IMR-90 (cell line): ENCODE data around the gene PRXL2B. TPM values are rescaled to one million over a fixed set of nuclear protein-coding genes. Genes with fewer than 3 reads are reported as not detected.

ENCODE experiments used
- ATAC-seq: fragments of 200-7000 bp; cut with Tn5 transposase; 2 replicates; pipeline ENCODE4 v1.9.1; 2020; ENCODE audit warnings: low read depth, mild to moderate bottlenecking, moderate library complexity
- BruUV-seq: library from RNA; stranded (reverse); fragments of 400-500 nt; replicated peaks from 2 replicates; lab custom pipeline; 2021; lab: Mats Ljungman, UMichigan
- CTCF ChIA-PET: fragments of 300-600 bp; formaldehyde crosslinking; extraction: SDS; loops from one replicate; lab custom pipeline; 2021; ENCODE audit warnings: antibody characterized with exemption; lab: Yijun Ruan, JAX
- POLR2A ChIA-PET: fragments of 300-600 bp; sonication (Branson Sonifier 250); formaldehyde crosslinking; loops from one replicate; lab custom pipeline; 2022; ENCODE audit warnings: antibody characterized with exemption; ENCODE audit not compliant: unreplicated experiment; lab: Charles Lee
- DNase-seq: peaks from one replicate; pipeline ENCODE4 v3.0.0; 2013
- H2AFZ ChIP-seq: replicated peaks from 2 replicates; pipeline ENCODE3; 2013; ENCODE audit warnings: low read length, mild to moderate bottlenecking; ENCODE audit not compliant: poor library complexity
- H2AK5ac ChIP-seq: 2 replicates; pipeline ENCODE4 v1.6.1; 2013; ENCODE audit warnings: low read depth, low read length, inconsistent platforms
- H2AK9ac ChIP-seq: replicated peaks from 2 replicates; pipeline ENCODE3; 2013; ENCODE audit warnings: mild to moderate bottlenecking, low read depth, low read length, moderate library complexity; ENCODE audit not compliant: poor library complexity
- H2BK120ac ChIP-seq: 2 replicates; pipeline ENCODE4 v1.6.1; 2013; ENCODE audit warnings: low read depth, low read length, inconsistent platforms
- H2BK15ac ChIP-seq: 3 replicates; pipeline ENCODE4 v1.6.1; 2013; ENCODE audit warnings: low read depth, low read length, inconsistent platforms
- H2BK20ac ChIP-seq: 2 replicates; pipeline ENCODE4 v1.6.1; 2013; ENCODE audit warnings: low read depth, mild to moderate bottlenecking, inconsistent platforms, low read length, moderate library complexity
- H2BK5ac ChIP-seq: 2 replicates; pipeline ENCODE4 v1.6.1; 2013; ENCODE audit warnings: mild to moderate bottlenecking, low read depth, low read length, inconsistent platforms; ENCODE audit not compliant: poor library complexity, severe bottlenecking
- H3K14ac ChIP-seq: replicated peaks from 2 replicates; pipeline ENCODE4 v1.6.1; 2013; ENCODE audit warnings: low read depth, low read length, inconsistent platforms
- H3K18ac ChIP-seq: 2 replicates; pipeline ENCODE4 v1.6.1; 2013; ENCODE audit warnings: low read depth, low read length, control low read depth
- H3K23ac ChIP-seq: 2 replicates; pipeline ENCODE4 v1.6.1; 2013; ENCODE audit warnings: low read depth, low read length, inconsistent platforms
- H3K27ac ChIP-seq: 2 replicates; pipeline ENCODE4 v1.5.1; 2013; ENCODE audit warnings: mild to moderate bottlenecking, control low read depth, low read length; ENCODE audit not compliant: insufficient read depth
- H3K27me3 ChIP-seq: 2 replicates; pipeline ENCODE4 v1.6.1; 2013; ENCODE audit warnings: low read length; ENCODE audit not compliant: control insufficient read depth, insufficient read depth
- H3K36me3 ChIP-seq: 2 replicates; pipeline ENCODE4 v1.6.1; 2013; ENCODE audit warnings: low read length, mixed read lengths; ENCODE audit not compliant: control insufficient read depth, insufficient read depth
- H3K4ac ChIP-seq: 2 replicates; pipeline ENCODE4 v1.6.1; 2013; ENCODE audit warnings: low read depth, low read length, inconsistent platforms
- H3K4me1 ChIP-seq: 2 replicates; pipeline ENCODE4 v1.6.1; 2013; ENCODE audit warnings: low read length, mixed read lengths; ENCODE audit not compliant: control insufficient read depth, insufficient read depth
- H3K4me2 ChIP-seq: 2 replicates; pipeline ENCODE4 v1.6.1; 2013; ENCODE audit warnings: low read depth, mild to moderate bottlenecking, control low read depth, low read length, moderate library complexity
- H3K4me3 ChIP-seq: 2 replicates; pipeline ENCODE4 v1.5.1; 2013; ENCODE audit warnings: low read depth, mild to moderate bottlenecking, control low read depth, low read length, moderate library complexity; ENCODE audit not compliant: insufficient read depth
- H3K56ac ChIP-seq: 2 replicates; pipeline ENCODE4 v1.6.1; 2013; ENCODE audit warnings: low read length, inconsistent platforms; ENCODE audit not compliant: insufficient read depth; ENCODE audit errors: extremely low read depth
- H3K79me1 ChIP-seq, 2 experiments: 2 replicates each; pipeline ENCODE4 v1.6.1; 2013; ENCODE audit warnings: low read length in 2 of 2, inconsistent platforms in 1 of 2, low read depth in 1 of 2
- H3K9ac ChIP-seq: 2 replicates; pipeline ENCODE4 v1.6.1; 2013; ENCODE audit warnings: low read depth, low read length, control low read depth
- H3K9me1 ChIP-seq: 2 replicates; pipeline ENCODE4 v1.6.1; 2013; ENCODE audit warnings: low read length, inconsistent platforms; ENCODE audit not compliant: insufficient read depth
- H3K9me3 ChIP-seq: 2 replicates; pipeline ENCODE4 v1.6.1; 2013; ENCODE audit warnings: low read length; ENCODE audit not compliant: control insufficient read depth, insufficient read depth
- H4K20me1 ChIP-seq: 2 replicates; pipeline ENCODE4 v1.6.1; 2013; ENCODE audit warnings: low read length, inconsistent platforms; ENCODE audit not compliant: insufficient read depth
- H4K5ac ChIP-seq: 2 replicates; pipeline ENCODE4 v1.6.1; 2013; ENCODE audit warnings: mild to moderate bottlenecking, low read depth, low read length, control low read depth
- H4K8ac ChIP-seq, 2 experiments: 2 replicates each; pipeline ENCODE4 v1.6.1; 2013; ENCODE audit warnings: low read depth in 2 of 2, low read length in 2 of 2, control low read depth in 1 of 2, inconsistent platforms in 1 of 2
- H4K91ac ChIP-seq: 2 replicates; pipeline ENCODE4 v1.6.1; 2013; ENCODE audit warnings: low read depth, low read length, inconsistent platforms; ENCODE audit not compliant: insufficient read depth
- BHLHE40 ChIP-seq: fragments of 150-350 bp; IDR thresholded peaks from 2 replicates; pipeline ENCODE4 v1.6.1; 2016; ENCODE audit warnings: mild to moderate bottlenecking, low read depth, low read length
- CEBPB ChIP-seq: IDR thresholded peaks from 2 replicates; pipeline ENCODE4 v1.6.1; 2012; ENCODE audit warnings: low read depth, low read length, improper control_type of control experiment
- CHD1 ChIP-seq: IDR thresholded peaks from 2 replicates; pipeline ENCODE4 v1.6.1; 2012; ENCODE audit warnings: low read depth, low read length, improper control_type of control experiment
- ELK1 ChIP-seq: fragments of 150-350 bp; IDR thresholded peaks from 2 replicates; pipeline ENCODE4 v1.6.1; 2016; ENCODE audit warnings: low read depth, mild to moderate bottlenecking, low read length, moderate library complexity, borderline replicate concordance
- FOS ChIP-seq: fragments of 150-350 bp; IDR thresholded peaks from 2 replicates; pipeline ENCODE4 v1.6.1; 2016; ENCODE audit warnings: low read depth, low read length
- MAFK ChIP-seq: IDR thresholded peaks from 2 replicates; pipeline ENCODE4 v1.6.1; 2012; ENCODE audit warnings: low read depth, low read length, improper control_type of control experiment
- MAZ ChIP-seq: IDR thresholded peaks from 2 replicates; pipeline ENCODE4 v1.6.1; 2012; ENCODE audit warnings: low read depth, mild to moderate bottlenecking, low read length, improper control_type of control experiment, moderate library complexity, borderline replicate concordance
- MXI1 ChIP-seq: IDR thresholded peaks from 2 replicates; pipeline ENCODE4 v1.6.1; 2012; ENCODE audit warnings: low read depth, mild to moderate bottlenecking, low read length, moderate library complexity, borderline replicate concordance
- NFE2L2 ChIP-seq: fragments of 150-350 bp; IDR thresholded peaks from 2 replicates; pipeline ENCODE4 v1.6.1; 2016; ENCODE audit warnings: low read depth, mild to moderate bottlenecking, low read length
- POLR2A ChIP-seq: IDR thresholded peaks from 2 replicates; pipeline ENCODE4 v1.6.1; 2012; ENCODE audit warnings: mild to moderate bottlenecking, low read depth, low read length
- RAD21 ChIP-seq: IDR thresholded peaks from 2 replicates; pipeline ENCODE4 v1.6.1; 2012; ENCODE audit warnings: low read length, improper control_type of control experiment
- RCOR1 ChIP-seq: IDR thresholded peaks from 2 replicates; pipeline ENCODE4 v1.6.1; 2012; ENCODE audit warnings: mild to moderate bottlenecking, low read length, improper control_type of control experiment; ENCODE audit not compliant: insufficient replicate concordance
- RFX5 ChIP-seq: IDR thresholded peaks from 2 replicates; pipeline ENCODE4 v1.8.0; 2012; ENCODE audit warnings: low read depth, mild to moderate bottlenecking, low read length, moderate library complexity
- SMC3 ChIP-seq: fragments of 150-350 bp; IDR thresholded peaks from 2 replicates; pipeline ENCODE4 v1.6.1; 2016; ENCODE audit warnings: low read depth, mild to moderate bottlenecking, antibody characterized with exemption, low read length, moderate library complexity
- USF2 ChIP-seq: fragments of 150-350 bp; IDR thresholded peaks from 2 replicates; pipeline ENCODE4 v1.6.1; 2017; ENCODE audit warnings: mild to moderate bottlenecking, antibody characterized with exemption, low read length, low read depth
- WGBS, 2 experiments: methylation state at CpG; one replicate each; pipeline versions ENCODE4 v1.1.5 to v1.1.7; 2013; ENCODE audit warnings: missing lambda C conversion rate in 2 of 2; ENCODE audit not compliant: insufficient read length in 1 of 2; ENCODE audit errors: extremely low coverage in 2 of 2; 5-methylcytosine and 5-hydroxymethylcytosine counted together
- dilution Hi-C: fragments of 300-500 bp; cut with HindIII; formaldehyde crosslinking; loops from one replicate; pipeline ENCODE4 v1.14.3; 2018; ENCODE audit warnings: low sequenced_read_pairs; ENCODE audit not compliant: unreplicated experiment
- in situ Hi-C: fragments of 300-500 bp; cut with MboI; formaldehyde crosslinking; loops from 3 replicates; pipeline ENCODE4 v1.14.3; 2019; ENCODE audit warnings: low sequenced_read_pairs, inconsistent platforms, mixed read lengths
- intact Hi-C: fragments of 100-400 bp; cut with micrococcal nuclease; formaldehyde crosslinking; loops from 2 replicates; pipeline ENCODE4 v1.10.0; 2022
- polyA plus RNA-seq, 3 experiments: library from polyadenylated mRNA; depleted of rRNA; stranded (reverse); fragments of >200 nt; gene quantifications; 2 replicates each; pipeline ENCODE4 v1.2.3, GENCODE V29; 2012; ENCODE audit warnings: low replicate concordance in 1 of 3
- total RNA-seq: library from RNA; depleted of rRNA; stranded (reverse); fragments of >200 nt; gene quantifications from 2 replicates; pipeline ENCODE4 v1.2.3, GENCODE V29; 2012
- TF ChIP-seq, protein P1 (sequence below): conservative IDR thresholded peaks from 2 replicates; pipeline ENCODE4 v1.5.1; 2012; ENCODE audit warnings: mild to moderate bottlenecking, low read depth, low read length, improper control_type of control experiment

The PRXL2B gene
- total and polyA plus RNA-seq, 2 of the 4 experiments (the other 2 are of a cell fraction) = 10.9 to 22.3 TPM

- 0 out of 2 replicates have a peak, but pooled peaks cover 2% of the 10 kb centered on the region for H3K9me3 ChIP-seq
- no peaks in the 10 kb centered on the region for H3K36me3 ChIP-seq
- no peaks in the 10 kb centered on the region; the same call in 1 of the 2 replicates for H3K4me1 ChIP-seq
- no peak overlapping the region for H4K91ac ChIP-seq
- WGBS, 2 experiments = 58% methylated on average over 9 of the region's 19 CpGs; no CpG with 5 or more reads in 1 of the 2 experiments
- H4K8ac ChIP-seq = no peak overlapping the region
- H3K9ac ChIP-seq = no peak overlapping the region
- H3K79me1 ChIP-seq = no peaks in the 10 kb centered on the region
- dilution Hi-C loops (no loop called here), intact Hi-C loops (no loop called here), in situ Hi-C loops (no loop called here)
- H3K14ac ChIP-seq = no peak overlapping the region
- POLR2A ChIA-PET = no interaction called here
- H3K27me3 ChIP-seq = no peaks in the 10 kb centered on the region; the same call in 1 of the 2 replicates
- no peak overlapping the region for H2AK9ac ChIP-seq
- H4K5ac ChIP-seq = no peak overlapping the region
- no peak for DNase-seq
- H2BK120ac ChIP-seq = no peak overlapping the region
- H3K18ac ChIP-seq = no peak overlapping the region
- no peak overlapping the region for H3K4me2 ChIP-seq
- no peaks in the 10 kb centered on the region for H4K20me1 ChIP-seq
- ATAC-seq = no peak
- no peak overlapping the region for H3K4ac ChIP-seq
- H2BK20ac ChIP-seq = no peak overlapping the region
- no peak overlapping the region for H2BK5ac ChIP-seq
- CTCF ChIA-PET = no interaction called here
- no peak for TF ChIP-seq ELK1
- no peak for TF ChIP-seq MAZ
- no peak for TF ChIP-seq USF2
- no peak for TF ChIP-seq FOS
- TF ChIP-seq SMC3 = no peak
- TF ChIP-seq CHD1 = no peak
- TF ChIP-seq NFE2L2 = no peak
- no peak for TF ChIP-seq MAFK
- TF ChIP-seq POLR2A = no peak
- TF ChIP-seq RAD21 = no peak
- no peak for TF ChIP-seq RFX5
- no peak for TF ChIP-seq BHLHE40
- TF ChIP-seq, protein P1, sequence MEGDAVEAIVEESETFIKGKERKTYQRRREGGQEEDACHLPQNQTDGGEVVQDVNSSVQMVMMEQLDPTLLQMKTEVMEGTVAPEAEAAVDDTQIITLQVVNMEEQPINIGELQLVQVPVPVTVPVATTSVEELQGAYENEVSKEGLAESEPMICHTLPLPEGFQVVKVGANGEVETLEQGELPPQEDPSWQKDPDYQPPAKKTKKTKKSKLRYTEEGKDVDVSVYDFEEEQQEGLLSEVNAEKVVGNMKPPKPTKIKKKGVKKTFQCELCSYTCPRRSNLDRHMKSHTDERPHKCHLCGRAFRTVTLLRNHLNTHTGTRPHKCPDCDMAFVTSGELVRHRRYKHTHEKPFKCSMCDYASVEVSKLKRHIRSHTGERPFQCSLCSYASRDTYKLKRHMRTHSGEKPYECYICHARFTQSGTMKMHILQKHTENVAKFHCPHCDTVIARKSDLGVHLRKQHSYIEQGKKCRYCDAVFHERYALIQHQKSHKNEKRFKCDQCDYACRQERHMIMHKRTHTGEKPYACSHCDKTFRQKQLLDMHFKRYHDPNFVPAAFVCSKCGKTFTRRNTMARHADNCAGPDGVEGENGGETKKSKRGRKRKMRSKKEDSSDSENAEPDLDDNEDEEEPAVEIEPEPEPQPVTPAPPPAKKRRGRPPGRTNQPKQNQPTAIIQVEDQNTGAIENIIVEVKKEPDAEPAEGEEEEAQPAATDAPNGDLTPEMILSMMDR = no peak
- no peak for TF ChIP-seq CEBPB
- TF ChIP-seq RCOR1 = no peak
- TF ChIP-seq MXI1 = no peak
- no peak overlapping the region for H3K4me3 ChIP-seq
- H2AK5ac ChIP-seq = no peak overlapping the region
- H3K9me1 ChIP-seq = no peaks in the 10 kb centered on the region
- H2AFZ ChIP-seq = no peak overlapping the region
- no peak overlapping the region for H3K27ac ChIP-seq
- no peak overlapping the region for H2BK15ac ChIP-seq
- H3K56ac ChIP-seq = no peak overlapping the region
- no peak overlapping the region for H3K23ac ChIP-seq
- BruUV-seq = no TSS peak
Observed at GRCh38 chr1:2595261-2595811, 8.8 kb downstream of the PRXL2B start.
